OCI-M2 (cell line): ENCODE measurements around the gene SAP30BP.
"Not testable (repeated sequence)": the region's sequence is repeated elsewhere in the genome, so short reads cannot be mapped to it uniquely, and the experiment has no call there.

Experiments used
- DNase-seq: peaks from one replicate; lab custom pipeline; 2025; ENCODE audit not compliant: unreplicated experiment; lab: John Stamatoyannopoulos, UW

Gene SAP30BP

GRCh38 chr17:75633486-75634375 is 33.4 kb upstream of the SAP30BP start:
- DNase-seq: peak; percentile 16

- no peak for DNase-seq
Measured at GRCh38 chr17:75634376-75634740, 32.8 kb upstream of the SAP30BP start.

GRCh38 chr17:75634754-75635609 is 32.2 kb upstream of the SAP30BP start:
- no peak for DNase-seq

GRCh38 chr17:75635610-75636202 is 31.4 kb upstream of the SAP30BP start:
- DNase-seq: no peak

GRCh38 chr17:75636381-75637142 is 30.6 kb upstream of the SAP30BP start:
- no peak for DNase-seq

GRCh38 chr17:75637143-75637538 is 30.0 kb upstream of the SAP30BP start:
- DNase-seq: no peak

GRCh38 chr17:75637551-75637950 is 29.6 kb upstream of the SAP30BP start:
- no peak for DNase-seq

- not testable (repeated sequence) for DNase-seq
Measured at GRCh38 chr17:75638039-75638438, 29.1 kb upstream of the SAP30BP start.

GRCh38 chr17:75638893-75639292 is 28.2 kb upstream of the SAP30BP start:
- DNase-seq: no peak

- no peak for DNase-seq
Measured at GRCh38 chr17:75639327-75639726, 27.8 kb upstream of the SAP30BP start.

GRCh38 chr17:75639771-75640555 is 27.2 kb upstream of the SAP30BP start:
- DNase-seq: no peak

GRCh38 chr17:75640556-75641119 is 26.5 kb upstream of the SAP30BP start:
- DNase-seq: no peak

- no peak for DNase-seq
Measured at GRCh38 chr17:75641343-75641742, 25.8 kb upstream of the SAP30BP start.

GRCh38 chr17:75642182-75642783 is 24.9 kb upstream of the SAP30BP start:
- DNase-seq: no peak

- no peak for DNase-seq
Measured at GRCh38 chr17:75642784-75643642, 24.1 kb upstream of the SAP30BP start.

GRCh38 chr17:75643643-75644017 is 23.5 kb upstream of the SAP30BP start:
- no peak for DNase-seq

- DNase-seq: no peak
Measured at GRCh38 chr17:75645501-75645888, 21.6 kb upstream of the SAP30BP start.

- no peak for DNase-seq
Measured at GRCh38 chr17:75645889-75646637, 21.1 kb upstream of the SAP30BP start.
